Renal pelvis (tissue), 4 donors: Measurements from ENCODE around the gene TGFBR2. TPM values are rescaled to one million over a fixed set of nuclear protein-coding genes. Genes with fewer than 3 reads are reported as not detected.

Experiments used
- DNase-seq: peaks from one replicate; pipeline ENCODE4 v3.0.0-alpha.2; 2013
- polyA plus RNA-seq, 3 donors: library from polyadenylated mRNA; unstranded; fragments of 120-200 nt; gene quantifications; one replicate each; pipeline ENCODE4 v1.2.1, GENCODE V29; 2013; ENCODE audit not compliant: insufficient read length in 3 of 3

TGFBR2 gene
- polyA plus RNA-seq, 3 donors = 89.0 to 102 (median 89.7) TPM

- no peak for DNase-seq
These were observed 101.4 kb downstream of the TGFBR2 start for GRCh38 chr3:30707825-30708224.

GRCh38 chr3:30708472-30708871 is 102.1 kb downstream of the TGFBR2 start:
- DNase-seq = no peak

- DNase-seq = no peak
These were observed 103.6 kb downstream of the TGFBR2 start for GRCh38 chr3:30710017-30710416.

GRCh38 chr3:30711151-30711550 is 104.8 kb downstream of the TGFBR2 start:
- DNase-seq = no peak

GRCh38 chr3:30711867-30712266 is 105.5 kb downstream of the TGFBR2 start:
- no peak for DNase-seq

- no peak for DNase-seq
These were observed 106.6 kb downstream of the TGFBR2 start for GRCh38 chr3:30712991-30713390.

- DNase-seq = no peak
These were observed 107.6 kb downstream of the TGFBR2 start for GRCh38 chr3:30713885-30714503.

- no peak for DNase-seq
These were observed 113.1 kb downstream of the TGFBR2 start for GRCh38 chr3:30719536-30719935.

- no peak for DNase-seq
These were observed 114.3 kb downstream of the TGFBR2 start for GRCh38 chr3:30720586-30721313.

- DNase-seq = no peak
These were observed 114.9 kb downstream of the TGFBR2 start for GRCh38 chr3:30721314-30721634.

GRCh38 chr3:30723211-30723610 is 116.8 kb downstream of the TGFBR2 start:
- DNase-seq = no peak

- no peak for DNase-seq
These were observed 118.5 kb downstream of the TGFBR2 start for GRCh38 chr3:30724863-30725262.

GRCh38 chr3:30728143-30728542 is 121.7 kb downstream of the TGFBR2 start:
- no peak for DNase-seq

- no peak for DNase-seq
These were observed 123.1 kb downstream of the TGFBR2 start for GRCh38 chr3:30729512-30729911.

GRCh38 chr3:30729936-30730335 is 123.5 kb downstream of the TGFBR2 start:
- no peak for DNase-seq

- DNase-seq = no peak
These were observed 124.6 kb downstream of the TGFBR2 start for GRCh38 chr3:30730967-30731366.

- no peak for DNase-seq
These were observed 126.8 kb downstream of the TGFBR2 start for GRCh38 chr3:30733209-30733608.

GRCh38 chr3:30733696-30734095 is 127.3 kb downstream of the TGFBR2 start:
- no peak for DNase-seq

GRCh38 chr3:30737743-30738499 is 131.5 kb downstream of the TGFBR2 start:
- DNase-seq = no peak

GRCh38 chr3:30738605-30739004 is 132.2 kb downstream of the TGFBR2 start:
- DNase-seq = no peak

- no peak for DNase-seq
These were observed 135.5 kb downstream of the TGFBR2 start for GRCh38 chr3:30741889-30742288.

- no peak for DNase-seq
These were observed 136.6 kb downstream of the TGFBR2 start for GRCh38 chr3:30742796-30743619.
